HG03571 (cell line): ENCODE results near the gene KXD1.
"Not testable (repeated sequence)": the region's sequence is repeated elsewhere in the genome, so short reads cannot be mapped to it uniquely, and the experiment has no call there.

Source experiments
- ATAC-seq: cut with Tn5 transposase; IDR thresholded peaks from one replicate; pipeline ENCODE4 v1.9.1; 2021; ENCODE audit not compliant: unreplicated experiment

Gene KXD1

GRCh38 chr19:18576383-18576782 lies 18.7 kb downstream of the KXD1 start:
- ATAC-seq: no peak

DNA sequence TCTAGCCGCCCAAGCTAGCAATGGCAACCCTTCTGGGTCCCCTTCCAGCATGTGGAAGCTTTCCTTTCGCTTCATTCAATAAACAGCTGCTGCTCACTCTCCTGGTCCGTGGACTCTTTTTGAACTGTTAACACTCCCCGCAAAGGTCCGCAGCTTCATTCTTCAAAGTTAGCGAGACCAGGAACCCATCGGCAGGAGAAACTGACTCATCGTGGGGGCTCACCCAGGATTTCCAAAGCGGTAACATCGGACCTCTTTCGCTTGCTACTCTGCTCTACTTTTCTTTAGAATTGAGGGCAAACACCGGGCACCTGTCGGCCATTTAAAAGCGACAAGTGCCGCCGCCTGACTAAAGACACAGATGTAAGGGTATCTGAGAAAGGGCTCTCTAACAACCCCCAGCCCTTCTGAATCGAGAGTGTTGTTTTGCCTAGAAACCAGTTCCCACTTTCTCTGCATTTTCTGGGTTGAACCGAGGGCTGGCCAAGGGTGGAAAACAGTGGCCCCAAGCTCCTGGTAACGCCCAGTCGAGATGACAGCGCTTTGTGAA lies 19.8 kb downstream of the KXD1 start:
- no peak for ATAC-seq

GRCh38 chr19:18580311-18580710 lies 22.6 kb downstream of the KXD1 start:
- no peak for ATAC-seq

GRCh38 chr19:18586306-18586705 lies 28.6 kb downstream of the KXD1 start:
- no peak for ATAC-seq

DNA sequence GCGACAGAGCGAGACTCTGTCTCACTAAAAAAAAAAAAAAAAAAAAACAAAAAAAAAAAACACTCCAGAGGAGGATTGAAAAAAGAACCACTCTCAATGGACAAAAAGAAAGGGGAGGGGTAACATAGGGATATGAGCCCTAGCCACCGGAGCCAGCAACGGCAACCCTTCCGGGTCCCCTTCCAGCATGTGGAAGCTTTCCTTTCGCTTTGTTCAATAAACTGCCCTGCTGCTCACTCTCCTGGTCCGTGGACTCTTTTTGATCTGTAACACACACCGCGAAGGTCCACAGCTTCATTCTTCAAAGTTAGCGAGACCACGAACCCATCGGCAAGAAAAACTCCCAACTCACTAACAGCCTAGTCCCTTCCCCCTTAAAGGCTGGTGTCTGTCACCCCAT lies 29.9 kb downstream of the KXD1 start:
- no peak for ATAC-seq

DNA sequence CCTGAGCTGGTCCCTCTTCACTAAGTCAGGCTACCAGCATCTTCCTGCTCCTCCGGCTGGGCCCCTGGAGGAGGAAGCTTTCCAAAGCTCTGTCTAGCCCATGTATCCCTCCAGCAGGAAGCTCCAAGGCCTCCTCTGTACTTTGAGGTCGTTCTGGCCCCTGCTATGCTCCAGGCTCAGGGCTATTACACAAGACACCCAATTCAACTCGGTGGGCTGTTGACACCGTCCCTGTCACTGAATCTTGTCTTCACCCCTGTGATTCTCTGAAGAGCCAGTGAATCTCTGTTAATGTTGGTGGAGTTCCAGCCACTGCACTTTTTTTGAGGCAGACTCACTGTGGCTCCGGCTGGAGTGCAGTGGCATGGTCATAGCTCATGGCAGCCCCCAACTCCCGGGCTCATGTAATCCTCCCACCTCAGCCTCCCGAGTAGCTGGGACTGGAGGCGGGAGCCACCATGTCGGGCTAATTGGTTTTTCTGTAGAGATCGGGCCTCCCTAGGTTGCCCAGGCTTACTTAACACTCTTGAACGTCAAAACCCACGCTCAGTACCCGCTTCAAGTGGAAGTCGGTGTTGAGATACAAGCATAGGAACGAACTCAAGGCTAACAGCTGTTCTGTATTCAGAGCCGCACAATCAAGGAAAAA lies 30.4 kb downstream of the KXD1 start:
- ATAC-seq: no peak

DNA sequence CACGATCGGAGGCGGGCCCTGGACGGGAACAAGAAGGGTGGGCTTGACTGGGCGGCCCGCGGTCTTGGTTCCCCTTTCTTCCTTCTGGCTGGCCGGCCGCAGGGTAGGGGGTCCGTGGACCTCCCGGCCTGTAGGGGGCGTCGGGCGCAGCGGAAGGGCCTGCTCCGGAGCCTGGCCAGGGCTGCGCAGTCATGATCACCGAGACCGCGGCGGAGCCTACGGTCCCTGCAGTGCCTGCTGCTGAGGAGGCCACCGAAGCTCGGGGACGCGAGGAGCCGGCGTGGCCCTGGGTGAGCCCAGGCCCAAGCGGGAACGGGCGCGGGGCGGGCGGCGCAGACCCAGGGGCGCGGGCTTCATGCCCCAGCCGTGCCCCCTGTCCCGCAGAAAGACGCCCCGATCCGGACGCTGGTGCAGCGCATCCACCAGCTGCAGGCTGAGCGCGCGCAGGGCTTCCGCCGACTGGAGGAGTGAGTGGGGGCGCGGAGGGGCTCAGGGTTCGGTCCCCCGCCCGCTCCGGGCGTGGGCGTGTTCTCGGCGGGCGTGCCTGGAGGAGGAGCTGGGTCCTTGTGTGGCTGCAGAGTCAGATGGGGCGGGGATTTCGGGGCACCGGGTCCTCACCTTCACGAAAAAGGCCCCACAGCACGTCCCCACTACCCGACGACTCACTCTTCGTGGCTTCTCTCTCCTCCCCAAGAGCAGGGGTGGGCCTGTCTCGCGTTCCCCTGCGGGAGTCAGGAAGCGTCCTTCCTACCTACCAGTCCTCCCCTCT lies 31.1 kb downstream of the KXD1 start, which contains the start of gene REX1BD:
Gene REX1BD (plus strand): TSS at position 188 of the 769 bp plus-strand sequence. CDS start 4 bp downstream, at position 192.
- peak; percentile 63 for ATAC-seq

DNA sequence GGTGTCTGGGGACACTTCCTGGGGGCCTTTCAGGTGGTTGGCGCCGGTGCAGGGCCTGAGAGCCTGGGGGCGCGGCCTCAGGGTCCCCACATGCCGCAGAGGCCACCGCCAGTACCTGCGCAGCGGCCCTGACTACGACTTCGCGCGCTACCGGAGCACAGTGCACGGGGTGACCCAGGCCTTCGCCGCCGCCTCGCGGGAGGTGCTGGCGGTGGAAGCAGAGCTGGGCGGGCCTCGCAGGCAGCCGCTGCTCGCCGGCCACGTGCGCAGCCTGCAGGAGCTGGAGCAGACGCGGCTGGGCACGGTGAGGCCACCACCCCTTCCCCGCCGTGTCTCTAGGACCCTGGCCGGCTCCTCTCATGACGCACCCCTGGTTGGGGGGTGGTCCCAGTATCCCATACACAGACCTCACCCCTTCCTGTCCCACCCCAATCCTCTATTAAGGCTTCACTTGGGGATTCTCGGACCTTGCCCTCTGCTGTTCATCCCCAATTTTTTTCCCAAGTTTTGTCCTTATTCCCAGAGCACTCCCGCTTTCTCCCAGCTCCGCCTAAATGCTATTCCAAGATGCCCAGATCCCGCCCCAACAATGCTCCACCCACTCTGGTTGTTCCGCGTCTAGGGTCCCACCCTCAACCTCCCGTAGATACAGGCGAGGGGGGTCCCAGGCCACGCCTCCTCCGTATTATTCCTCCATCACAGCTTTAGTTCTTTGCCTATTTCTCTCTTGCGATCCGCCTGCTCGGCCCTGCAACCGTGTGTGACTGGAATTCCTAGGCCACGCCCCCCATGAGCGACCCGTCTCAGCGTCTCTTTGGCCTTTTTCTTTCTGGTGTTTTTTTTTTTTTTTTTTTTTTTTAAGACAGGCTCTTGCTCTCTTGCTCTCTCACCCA lies 32.0 kb downstream of the KXD1 start:
- ATAC-seq: peak; percentile 28

DNA sequence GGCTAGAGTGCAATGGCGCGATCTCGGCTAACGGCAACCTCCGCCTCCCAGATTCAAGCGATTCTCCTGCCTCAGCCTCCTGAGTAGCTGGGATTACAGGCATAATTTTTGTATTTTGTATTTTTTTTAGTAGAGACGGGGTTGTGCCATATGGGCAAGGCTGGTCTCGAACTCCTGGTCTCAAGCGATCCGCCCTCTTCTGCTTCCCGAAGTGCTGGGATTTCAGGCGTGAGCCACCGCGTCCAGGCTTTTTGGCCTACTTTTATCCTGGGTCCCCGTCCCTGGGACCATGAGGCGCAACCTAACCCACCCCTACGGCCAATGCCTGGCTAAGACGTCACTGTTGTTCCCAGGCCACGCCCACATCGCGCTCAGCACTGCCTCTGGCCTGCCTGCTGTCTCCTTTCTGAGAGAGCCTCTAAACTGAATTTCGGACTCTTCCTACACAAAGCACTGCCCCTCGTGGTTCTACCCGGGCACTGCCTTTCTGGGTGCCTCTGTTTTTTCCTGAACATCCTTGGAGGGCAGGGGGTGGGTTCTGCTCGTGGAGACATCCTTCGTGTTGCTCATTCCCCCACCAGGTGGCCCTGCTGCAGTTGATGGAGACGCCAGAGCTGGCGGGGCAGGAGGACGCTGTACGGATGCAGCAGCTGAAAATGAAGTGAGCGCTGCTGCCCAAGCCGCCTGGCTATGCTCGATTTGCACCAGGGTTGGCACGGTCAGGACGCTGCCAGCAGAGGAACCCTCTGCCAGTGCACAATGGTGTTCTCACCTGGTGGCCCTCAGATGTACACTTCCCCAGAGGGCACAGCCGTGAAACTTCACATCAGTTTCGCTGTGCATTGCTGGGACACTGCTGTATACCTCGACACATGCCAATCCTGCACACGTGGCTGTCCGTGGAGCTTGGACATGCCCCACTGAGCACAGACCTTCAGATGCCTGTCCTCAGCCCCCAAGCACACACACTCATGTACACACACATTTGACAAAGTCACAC lies 32.9 kb downstream of the KXD1 start:
- ATAC-seq: no peak

DNA sequence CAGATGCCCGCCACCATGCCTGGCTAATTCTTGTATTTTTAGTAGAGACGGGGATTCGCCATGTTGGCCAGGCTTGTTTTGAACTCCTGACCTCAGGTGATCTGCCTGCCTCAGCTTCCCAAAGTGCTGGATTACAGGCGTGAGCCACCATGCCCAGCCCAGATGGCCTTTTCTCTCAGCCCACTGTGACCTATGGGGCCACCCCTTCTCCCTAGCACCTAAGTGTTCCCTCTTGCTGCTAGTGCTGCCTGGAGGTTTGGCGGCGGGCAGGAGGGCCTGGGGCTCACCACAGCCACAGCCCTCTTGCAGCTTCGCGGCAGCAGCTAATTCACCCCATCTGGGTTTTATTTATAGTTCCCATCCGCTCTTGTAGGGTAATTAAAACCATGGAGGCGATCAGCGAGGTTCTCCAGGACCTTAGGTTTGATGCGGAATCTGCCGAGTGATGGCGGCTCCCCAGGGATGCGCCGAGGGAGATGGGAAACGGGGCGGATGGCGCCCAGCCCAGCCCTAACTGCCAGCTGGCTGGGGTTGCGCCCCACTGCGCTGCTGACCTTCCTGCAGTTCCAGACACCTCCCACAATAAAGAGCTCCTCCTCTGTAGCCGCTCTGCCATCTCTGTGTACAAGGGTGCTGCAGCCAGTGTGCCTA lies 34.2 kb downstream of the KXD1 start:
- ATAC-seq: no peak

DNA sequence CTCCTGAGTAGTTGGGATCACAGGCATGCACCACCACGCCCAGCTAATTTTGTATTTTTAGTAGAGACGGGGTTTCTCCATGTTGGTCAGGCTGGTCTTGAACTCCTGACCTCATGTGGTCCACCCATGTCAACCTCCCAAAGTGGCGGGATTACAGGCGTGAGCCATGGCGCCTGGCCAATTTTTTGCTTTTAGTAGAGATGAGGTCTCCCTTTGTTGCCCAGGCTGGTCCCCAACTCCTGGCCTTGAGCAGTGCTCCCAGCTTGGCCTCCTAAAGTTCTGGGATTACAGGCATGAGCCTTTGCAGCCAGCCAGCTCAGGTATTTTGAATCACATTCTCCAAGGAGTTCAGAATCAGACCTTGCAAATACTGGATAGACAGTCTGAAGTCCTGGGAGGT lies 35.1 kb downstream of the KXD1 start:
- ATAC-seq: not testable (repeated sequence)

DNA sequence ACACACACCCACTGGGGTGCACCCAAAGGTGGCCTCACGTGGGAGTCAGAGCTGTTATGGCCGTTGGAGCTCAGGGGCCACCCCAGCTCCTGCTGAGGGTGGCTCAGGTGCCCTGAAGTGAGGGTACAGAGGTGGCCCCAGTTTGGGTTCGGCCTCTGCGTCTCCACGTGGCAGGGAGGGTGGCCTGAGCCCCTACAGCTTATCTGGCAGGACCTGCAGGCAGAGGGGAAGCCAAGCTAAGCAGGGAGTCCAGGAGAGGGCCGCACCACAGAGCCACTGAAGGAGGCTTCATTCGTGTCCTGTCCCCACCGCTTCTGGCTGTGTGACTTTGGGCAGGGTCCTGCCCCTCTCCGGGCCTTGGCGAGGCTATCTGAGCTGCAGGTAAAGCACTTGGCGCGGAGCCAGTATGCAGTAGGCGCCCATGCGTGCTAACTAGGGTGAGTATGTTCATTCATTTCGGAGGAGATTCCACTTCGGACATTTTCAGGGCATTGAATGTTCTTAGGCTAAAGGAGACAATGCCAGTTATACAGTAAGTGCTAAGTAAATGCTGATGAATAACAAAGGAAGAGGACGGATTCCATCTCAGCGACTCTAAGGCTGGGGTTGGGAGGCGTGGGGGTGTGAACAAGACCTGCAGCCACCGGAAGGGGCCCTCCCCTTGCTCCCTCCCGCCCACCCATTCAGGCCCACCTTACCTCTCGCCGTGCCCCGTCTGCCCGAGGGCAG lies 35.9 kb downstream of the KXD1 start:
- ATAC-seq: no peak

DNA sequence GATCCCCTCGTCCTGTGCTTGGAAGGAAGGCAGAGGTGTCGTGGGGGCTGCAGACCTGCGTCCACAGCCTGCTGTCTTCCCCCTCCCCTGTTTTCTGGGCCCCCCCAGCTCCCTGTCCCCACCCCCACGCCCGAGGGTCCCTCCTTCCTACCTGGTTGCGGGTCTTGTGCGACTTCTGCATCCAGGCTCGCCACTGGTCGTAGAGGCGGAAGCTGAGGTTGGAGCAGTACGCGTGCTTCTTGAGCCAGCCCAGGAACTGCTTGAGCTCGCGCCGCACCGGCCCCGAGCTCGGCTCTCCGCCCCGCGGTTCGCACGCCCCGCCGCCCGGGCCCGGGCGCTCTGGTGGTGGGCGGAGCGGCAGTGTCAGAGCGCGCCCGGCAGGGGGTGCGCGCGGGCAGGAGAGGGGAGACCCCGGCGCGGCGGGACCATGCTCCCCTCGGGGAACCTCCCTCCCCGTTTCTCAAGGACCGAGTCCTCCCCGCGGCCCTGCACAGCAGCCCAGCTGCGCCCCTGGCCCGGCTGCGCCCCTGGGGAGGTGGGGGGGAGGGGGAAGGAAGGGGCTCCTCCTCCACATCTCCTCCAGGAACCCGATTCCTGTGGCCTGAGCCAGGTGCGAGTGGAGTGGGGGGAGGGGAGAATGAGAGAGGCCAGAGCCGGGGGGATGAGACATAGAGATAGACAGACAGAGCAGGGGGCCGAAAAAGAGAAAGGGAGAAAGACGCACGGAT lies 36.6 kb downstream of the KXD1 start:
- ATAC-seq: no peak

DNA sequence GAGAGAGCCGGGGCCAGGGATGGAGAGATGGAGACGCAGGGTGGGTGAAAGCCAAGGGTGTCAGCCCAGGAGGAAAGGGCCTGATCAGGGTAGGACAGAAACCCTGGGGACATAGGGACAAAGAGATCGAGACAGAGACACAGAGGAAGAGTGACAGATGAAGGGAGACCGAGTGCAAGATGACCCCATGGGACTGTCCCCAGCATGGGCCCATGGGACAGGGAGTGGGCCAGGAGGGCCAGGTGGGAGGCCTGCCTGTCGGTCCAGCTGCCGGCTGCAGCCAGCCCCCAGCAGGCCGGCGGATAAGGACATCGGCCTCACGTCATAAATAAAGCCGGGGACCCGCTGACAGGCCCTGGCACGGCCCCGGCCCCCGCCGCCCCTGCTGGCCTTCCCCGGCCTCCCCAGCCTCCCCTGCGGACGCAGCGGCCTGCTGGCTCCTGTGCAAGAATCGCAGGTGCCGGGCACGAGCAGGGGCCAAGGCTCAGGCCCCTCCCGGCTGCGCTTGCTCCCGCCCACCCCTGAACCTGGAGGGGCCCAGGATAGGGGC lies 37.2 kb downstream of the KXD1 start:
- ATAC-seq: no peak

DNA sequence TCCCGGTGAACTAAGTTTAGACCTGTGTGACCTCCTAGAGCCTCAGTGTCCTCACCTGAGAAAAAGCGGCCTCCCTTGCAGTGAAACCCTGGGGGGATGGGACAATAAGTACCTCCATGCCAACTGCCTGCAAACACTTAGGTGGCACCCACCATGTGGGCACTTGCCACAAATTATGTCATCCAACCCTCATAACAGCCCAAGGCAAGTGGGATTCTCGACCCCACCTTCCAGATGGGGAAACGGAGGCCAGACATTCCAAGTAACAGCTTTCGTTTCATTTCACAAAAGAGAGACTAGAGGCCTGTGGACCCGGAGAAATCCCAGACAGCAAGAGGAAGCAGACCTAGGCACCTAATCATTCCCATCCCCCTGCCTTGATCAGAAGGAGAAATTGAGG lies 37.8 kb downstream of the KXD1 start:
- ATAC-seq: no peak

GRCh38 chr19:18596752-18597157 lies 39.1 kb downstream of the KXD1 start:
- no peak for ATAC-seq

DNA sequence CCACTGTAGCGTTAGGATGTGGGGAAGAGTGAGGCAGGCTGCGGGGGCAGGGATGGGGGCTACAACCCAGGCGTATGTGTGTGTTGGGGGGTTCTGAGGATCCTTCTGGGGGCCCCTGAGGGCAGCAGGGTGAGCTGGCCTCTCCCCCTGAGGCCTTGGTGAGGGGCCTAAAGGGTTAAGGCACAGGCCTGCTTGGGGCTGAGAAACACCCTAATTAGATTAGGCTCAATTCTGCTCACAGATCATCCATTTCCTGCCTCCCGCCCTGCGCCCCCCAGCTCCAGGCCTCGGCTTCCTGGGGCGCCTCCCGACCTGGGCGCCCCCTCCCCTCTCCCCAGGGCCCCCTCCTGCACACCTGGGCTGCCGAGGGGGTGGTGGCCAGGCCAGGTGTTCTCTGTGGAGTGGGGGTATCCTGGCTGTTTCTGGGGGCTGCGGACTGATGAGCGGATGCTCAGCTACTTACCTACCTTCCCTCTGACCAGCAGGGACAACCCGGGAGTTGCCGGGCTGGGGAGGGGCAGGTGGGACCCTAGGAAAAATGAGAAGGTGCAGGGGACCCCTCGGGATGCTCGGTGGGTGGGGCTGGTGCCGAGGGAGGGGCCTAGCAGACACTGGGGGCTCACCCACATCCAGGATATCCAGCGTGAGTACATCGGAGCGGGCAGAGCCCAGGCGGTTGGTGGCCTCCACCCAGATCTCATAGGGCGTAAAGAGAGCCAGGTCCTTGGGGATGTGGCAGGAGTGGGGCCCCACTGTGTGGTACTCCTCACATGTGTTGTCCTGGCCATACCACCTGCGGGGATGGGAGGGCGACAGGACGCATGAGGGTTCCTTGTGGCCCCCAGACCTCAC lies 40.4 kb downstream of the KXD1 start:
- no peak for ATAC-seq
